ENCODE measurements around the gene DEXI.

GRCh38 chr16:10989559-10989958 lies 47.3 kb upstream of the DEXI start:
- peak; percentile 76 for TF ChIP-seq GATA2 (IDR thresholded peaks at IDR 0.05; ENCODE audit: low read depth, low read length)
- TF ChIP-seq GATA3 (IDR thresholded peaks at IDR 0.05; ENCODE audit: low read depth, low read length), result no peak

All from SH-SY5Y (cell line).